Epithelial cell of prostate (primary cell): ENCODE results near the gene HEATR9.

Source experiments
- DNase-seq: peaks from one replicate; pipeline ENCODE4 v3.0.0-alpha.2; 2011; ENCODE audit warnings: low read depth, low spot score
- H3K27ac ChIP-seq: fragments of 450-650 bp; 2 replicates; pipeline ENCODE4 v1.5.1; 2017; ENCODE audit warnings: mild to moderate bottlenecking

HEATR9 gene

DNA sequence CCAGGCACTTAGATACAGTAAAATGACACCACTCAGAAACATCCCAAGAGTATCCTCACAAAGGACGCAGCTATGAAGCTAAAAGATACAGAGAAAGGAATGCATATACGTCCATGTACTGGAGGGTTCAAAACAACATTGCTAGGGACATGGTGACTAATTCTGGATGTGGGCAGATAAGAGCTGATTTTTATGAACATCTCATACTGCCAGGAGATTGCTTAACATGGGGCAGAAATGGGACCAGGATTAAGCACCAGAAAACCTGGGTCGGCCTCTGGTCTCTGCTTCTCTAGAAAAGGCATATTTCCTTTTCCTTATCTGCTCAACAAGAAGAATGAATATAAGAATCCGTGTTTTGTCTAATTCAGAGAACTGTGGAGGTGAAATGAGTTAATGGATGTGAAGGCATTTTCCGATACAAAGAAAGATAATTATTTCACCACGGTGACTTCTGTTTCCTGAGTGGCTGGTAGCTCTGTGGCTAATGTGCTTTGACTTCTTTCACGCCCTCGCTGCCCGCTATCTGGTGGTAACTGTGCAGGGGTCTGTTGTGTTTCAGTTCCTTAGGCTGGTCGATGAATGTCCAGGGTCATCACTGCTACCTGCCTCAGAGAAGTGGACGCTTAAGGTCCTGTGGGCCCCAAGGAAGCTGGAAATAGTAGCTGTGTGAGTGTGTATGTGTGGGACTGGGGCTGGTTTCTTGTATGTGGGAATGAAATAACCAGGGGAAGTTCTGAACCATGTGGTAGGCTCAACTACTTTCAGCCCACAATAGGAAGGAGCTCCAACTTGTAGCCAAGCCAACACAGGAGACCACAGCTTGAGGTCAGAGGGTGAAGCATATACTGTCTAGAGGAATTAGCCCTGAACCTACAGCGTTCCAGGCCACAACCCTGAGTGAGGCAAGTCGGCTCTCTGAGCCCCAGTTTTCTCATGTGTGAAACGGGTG lies 27.2 kb upstream of the HEATR9 start:
- DNase-seq = no peak
- no peak overlapping the region for H3K27ac ChIP-seq

DNA sequence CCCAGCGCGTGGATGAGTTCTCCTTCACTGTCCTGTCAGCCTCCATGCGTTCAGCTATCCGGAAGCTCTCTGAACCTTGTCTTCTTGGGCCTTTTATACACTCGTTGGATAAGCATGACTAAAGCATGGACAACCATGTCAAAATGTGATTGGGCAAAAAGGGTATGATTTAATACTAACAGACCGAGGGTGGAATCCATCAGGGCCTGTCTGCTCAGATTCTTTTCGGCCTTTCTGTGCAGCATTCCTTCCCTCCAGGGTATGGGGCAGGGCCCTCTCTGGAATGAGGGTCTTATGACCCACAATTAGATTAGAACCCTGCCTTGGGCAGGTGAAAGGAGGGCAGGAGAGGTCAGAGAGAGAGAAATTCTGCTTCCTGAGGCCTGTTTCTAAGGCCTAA lies 25.5 kb upstream of the HEATR9 start:
- no peak overlapping the region for H3K27ac ChIP-seq
- no peak for DNase-seq

DNA sequence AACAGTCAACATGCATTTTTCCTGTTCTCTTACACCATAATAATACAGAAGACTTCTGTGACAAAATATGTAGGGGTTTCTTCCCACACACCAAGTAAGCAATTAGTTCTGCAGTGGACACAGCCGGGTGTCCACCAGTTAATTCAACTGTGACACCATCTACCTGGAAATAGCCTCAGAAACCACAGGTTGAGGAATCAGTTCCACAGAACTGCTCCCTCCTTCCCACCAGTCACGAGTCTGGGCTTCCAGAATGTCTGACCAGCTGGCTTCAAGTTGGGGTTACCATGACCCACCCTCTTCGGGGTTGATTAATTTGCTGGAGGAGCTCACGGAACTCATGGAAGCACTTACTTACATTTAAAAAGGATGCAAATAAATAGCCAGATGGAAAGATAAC lies 25.1 kb upstream of the HEATR9 start:
- no peak for DNase-seq
- no peak overlapping the region for H3K27ac ChIP-seq

DNA sequence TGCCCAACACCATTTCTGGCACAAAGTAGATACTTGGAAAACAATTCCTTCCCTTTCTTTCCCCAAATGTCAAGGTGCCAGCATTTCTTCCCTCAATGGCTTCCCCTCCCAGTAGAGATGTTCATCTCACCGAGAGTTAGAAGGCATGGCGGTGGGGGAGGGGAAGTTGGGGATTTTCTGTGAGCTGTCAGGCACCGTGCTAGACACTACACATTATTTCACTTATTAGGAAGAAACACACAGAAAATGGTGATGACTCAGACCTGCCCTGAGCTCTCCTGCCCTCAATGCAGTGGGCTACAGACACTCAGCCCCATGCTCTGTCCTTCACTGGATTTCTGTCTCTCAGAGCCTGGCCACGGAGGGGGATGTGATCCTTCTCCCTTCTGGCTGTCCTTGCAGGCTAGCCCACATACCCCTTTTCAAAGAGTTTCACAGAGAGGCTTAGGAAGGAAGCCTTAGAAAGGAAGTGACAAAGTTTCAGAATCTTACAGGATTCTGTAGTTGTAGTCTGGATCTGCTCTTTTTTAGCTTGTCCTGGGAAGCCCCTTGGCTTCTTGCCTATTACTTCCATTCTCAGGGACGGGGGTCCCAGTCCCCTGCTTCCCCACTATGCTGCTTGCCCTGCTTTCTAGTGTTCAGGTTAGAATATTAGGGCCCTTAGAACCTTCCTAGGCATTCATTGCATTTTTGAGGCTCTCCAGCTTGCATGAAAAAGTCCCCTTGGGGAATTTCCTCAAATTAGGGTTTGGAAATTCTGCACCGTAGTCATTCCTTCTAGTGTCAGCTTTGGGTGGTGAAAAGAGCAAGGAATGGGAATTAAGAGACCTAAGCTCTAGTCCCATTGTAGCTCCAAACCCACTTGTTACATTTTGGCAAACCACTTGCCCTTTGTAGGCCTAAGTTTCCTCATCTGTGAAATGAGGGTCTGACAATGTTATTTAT lies 23.7 kb upstream of the HEATR9 start:
- no peak for DNase-seq
- no peak overlapping the region for H3K27ac ChIP-seq

DNA sequence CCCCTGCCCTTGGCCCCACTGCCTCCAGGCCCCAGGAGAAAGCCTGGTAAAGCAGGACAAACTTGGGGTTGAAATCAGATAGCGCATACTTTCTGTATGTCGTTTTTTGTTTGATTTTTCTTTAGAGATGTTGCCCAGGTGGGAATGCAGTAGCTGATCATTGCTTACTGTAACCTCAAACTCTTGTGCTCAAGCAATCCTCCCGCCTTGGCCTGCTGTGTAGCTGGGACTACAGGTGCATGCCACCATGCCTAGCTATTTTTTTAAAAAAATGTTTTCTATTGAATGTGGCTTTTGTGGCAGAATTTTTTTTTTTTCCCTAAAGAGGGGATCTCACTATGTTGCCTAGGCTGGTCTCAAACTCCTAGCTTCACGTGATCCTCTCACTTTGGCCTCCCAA lies 22.6 kb upstream of the HEATR9 start:
- H3K27ac ChIP-seq = no peak overlapping the region
- no peak for DNase-seq

DNA sequence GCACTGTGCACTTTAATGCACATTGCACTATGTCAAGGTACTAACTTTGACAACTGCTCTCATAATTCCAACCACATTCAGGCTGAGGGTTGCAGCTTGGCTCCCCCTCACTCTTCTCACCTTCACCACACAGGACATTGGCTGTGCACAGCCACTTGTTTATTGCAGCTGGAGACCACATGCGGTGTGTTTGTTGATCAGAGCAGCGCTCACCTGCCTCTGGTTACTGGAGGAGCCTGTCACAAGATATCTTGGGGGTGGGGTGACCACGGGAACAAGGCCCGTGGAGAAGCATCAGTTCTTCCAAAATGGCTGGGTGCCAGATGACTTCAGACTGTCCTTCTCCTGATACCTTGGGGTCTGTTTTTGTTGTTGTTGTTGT lies 22.1 kb upstream of the HEATR9 start:
- H3K27ac ChIP-seq = no peak overlapping the region

DNA sequence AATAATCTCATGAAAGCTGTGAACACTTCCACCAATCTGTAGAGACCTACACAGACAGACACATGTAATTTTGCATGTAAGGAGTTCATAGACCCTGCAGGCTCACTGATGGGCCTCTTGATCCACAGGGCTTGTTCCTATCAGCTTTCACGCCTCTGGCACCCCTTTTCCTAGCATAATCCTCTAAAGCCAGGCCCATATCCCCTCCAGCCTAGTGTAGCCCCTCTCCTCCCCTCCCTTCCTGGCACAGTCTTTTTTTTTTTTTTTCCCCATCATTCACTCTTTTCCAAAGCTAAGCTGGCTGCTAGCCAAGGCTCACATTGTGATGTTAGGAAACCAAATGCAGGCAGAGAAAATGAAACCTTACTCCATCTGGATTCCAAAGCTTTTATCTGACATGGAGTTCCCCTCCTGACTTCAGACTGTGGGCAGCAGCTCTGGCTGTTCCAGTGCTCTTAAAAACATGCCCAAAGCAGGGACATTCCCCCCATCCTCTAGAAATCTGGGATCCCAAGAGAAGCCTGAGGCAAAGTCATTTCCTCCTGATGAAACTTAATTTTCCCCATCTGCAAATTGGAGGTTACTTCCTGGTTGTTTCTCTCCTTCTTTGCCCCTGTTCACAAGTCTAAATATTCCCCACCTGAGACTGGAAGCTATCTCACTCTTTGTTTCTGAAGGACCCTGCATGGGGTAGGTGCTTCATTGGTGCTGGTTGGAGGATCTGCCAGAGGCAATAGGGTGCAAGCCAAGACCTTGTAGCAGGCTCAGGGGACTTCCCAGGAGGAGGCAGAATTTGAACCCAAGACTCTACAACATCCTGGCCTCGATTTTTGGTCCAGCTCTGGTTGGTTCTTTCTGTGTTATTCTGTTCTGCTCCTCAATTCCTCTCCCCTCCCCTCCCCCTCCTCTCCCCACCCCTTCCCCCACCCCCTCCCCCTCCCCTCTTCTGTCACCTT lies 21.4 kb upstream of the HEATR9 start:
- DNase-seq = no peak
- no peak overlapping the region for H3K27ac ChIP-seq

More for the DNA sequence above, 22.1 kb upstream of the HEATR9 start:
- no peak for DNase-seq

DNA sequence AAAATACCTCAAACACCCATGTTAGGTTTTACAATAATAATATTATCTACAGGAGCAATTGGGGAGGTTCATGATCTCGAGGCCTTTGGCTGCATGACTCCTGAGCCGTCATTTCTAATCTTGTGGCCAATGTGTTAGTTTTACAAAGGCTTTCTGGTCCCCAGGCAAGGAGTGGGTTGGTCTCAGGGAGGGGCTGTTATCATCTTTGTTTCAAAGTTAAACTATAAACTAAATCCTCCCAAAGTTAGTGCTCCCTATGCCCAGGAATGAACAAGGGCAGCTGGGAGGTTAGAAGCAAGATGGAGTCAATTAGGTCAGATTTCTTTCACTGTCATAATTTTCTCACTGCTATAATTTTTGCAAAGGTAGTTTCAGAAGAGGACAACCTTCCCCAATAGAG lies 20.6 kb upstream of the HEATR9 start:
- no peak overlapping the region for H3K27ac ChIP-seq
- no peak for DNase-seq

DNA sequence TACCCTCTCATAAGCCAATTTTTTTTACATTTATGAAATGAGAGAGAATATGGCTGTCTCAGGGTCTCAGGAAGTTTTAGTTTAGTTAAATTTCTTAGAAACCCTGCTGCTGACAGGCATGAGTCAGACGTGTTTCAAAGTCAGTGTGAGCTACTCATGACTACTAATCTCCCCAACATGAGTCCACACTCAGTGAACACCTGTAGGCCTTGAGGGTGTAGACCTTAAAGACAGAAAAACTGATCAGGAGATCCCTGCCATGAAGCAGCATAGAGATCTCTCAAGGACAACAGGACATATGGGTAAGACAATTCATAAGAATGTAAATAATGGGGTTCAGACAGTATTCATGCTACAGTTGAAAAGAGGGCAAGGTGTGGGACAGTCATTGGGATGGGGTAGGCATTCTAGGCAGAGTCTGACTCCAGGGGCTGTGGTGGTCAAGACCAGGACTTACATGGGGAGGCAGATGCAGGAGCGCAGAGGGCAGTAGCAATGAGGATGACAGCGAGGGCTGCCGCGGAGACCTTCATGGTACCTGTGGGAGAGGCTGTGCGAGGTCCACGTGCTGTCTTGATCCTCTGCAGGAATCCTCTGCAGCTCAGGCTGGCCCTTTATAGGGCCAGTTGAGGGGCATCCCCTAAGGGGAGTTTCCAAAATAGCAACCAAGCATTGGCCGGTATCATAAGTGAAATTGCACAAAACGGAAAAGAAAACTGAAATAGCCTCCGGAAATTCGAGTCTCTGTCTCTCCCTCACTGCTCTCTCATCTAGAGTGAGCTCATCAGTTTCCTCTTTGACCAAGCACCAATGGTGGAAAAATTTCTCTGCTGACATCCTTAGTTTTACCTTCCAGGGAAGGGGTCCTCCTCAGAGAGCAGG lies 11.3 kb upstream of the HEATR9 start, which contains the start of gene CCL5:
TSS of gene CCL5 (minus strand) at position 588 of the 882 bp plus-strand sequence.
- DNase-seq = peak; percentile 31
- no peak within 1 kb of the TSS for H3K27ac ChIP-seq

DNA sequence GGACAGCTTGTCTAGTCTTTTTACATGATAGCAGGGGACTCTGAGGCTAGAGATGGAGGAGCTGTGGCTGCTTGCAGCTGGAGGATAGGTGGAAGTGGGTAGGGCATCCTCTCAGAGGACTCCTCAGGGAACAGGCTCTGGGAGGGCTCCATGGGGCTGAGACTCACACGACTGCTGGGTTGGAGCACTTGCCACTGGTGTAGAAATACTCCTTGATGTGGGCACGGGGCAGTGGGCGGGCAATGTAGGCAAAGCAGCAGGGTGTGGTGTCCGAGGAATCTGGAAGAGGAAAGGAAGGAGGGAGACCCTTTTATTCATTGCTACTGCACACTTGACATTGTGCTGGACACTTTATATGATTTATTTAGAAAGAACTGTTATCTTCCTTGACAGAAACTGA lies 9.7 kb upstream of the HEATR9 start:
- DNase-seq = no peak
- H3K27ac ChIP-seq = no peak overlapping the region

DNA sequence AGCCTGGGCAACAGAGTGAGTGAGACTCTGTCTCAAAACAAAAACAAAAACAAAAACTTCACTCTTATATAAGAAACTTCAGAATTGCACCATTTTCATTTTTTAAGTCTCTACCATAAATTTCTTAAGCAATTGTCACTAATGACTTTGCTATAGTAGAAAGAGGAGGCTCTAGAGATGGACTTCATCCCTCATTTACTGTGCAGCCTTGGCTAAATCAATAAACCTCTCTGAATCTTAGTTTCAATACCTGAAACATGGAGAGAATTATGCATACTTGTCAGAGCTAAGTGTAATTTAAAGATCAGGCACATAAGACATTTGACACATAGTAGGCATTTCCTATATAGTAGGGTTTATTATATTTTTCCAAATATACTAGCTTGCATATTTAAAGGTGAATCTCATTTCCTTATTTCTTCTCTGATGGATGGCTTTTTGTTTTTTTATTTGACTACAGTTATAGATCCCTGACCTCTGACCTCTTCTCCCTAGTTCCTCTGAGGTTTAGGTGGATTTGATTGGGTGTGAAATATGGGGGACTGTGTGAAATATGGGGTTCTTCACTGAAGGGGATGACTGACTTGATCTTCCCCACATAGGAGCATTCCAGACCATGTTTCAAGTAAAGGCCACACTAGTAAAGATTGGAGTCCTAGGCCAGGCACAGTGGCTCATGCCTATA lies 8.8 kb upstream of the HEATR9 start:
- no peak for DNase-seq
- H3K27ac ChIP-seq = no peak overlapping the region

DNA sequence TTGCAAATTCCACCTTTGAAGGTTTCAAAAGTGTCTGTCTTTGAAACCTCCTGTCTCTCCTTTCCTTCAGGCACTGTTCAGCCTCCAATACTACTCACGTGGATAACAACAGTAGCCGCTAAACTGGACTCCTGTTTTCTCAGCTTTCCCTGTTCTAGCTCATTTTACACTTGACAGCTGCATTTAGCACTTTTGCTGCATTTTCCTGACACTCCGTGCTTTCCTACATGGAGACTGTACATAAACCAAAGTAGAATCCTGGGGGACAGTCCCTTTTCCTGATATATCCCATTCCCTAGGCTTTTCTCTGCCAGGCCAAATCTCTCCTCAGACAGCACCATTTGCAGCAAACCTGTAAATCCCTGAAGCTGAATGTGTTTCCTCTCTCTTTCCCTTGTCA lies 7.8 kb upstream of the HEATR9 start:
- H3K27ac ChIP-seq = no peak overlapping the region

DNA sequence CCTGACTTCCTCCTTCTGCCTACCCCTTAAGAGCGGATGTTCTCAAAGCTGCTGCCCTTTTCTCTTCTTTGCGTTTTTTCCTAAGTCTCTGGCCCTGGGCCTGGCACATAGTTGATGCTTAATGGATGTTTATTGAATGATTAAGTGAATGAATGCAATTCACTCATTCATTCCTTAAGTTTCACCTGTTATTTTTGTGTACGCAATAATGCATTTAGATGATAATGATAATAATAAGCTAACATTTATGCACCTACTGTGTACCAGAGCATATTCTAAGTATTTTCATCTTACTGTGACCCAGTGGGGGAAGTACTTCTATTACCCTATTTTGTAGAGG lies 7.1 kb upstream of the HEATR9 start:
- DNase-seq = no peak
- no peak overlapping the region for H3K27ac ChIP-seq

More for the DNA sequence above, 7.8 kb upstream of the HEATR9 start:
- DNase-seq = no peak

DNA sequence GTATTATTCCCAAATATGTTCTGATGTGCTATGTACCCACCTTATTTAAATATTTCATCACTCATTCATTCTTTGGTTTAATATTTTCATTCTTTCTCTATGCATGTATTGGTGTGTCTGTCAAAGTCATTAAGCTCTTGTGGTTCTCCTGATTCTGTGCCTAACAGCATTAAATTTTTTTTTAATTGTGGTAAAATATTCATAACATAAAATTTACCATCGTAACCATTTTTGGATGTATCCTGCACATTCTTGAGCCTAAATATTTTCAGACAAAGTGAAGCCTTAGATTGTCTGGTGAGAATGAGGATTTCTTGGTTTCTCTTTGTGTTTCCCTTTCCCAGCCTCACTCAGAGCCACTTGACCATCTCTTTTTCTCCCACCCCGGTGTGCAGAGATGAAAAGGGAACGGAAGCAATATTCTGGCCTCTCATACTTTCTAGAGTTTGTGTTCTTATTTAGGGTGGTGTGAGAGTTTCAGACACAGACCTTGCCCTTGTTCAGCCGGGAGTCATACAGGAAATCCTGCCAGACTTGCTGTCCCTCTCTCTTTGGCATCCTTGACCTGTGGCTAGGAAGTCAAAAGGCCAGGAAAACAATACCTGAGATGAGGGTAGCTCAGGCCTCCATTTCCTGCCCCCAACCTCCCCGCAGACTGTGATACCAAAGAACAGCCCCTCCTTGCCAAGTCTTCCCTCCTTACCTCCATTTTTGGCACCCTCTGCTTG lies 6.5 kb upstream of the HEATR9 start:
- no peak for DNase-seq
- no peak overlapping the region for H3K27ac ChIP-seq

DNA sequence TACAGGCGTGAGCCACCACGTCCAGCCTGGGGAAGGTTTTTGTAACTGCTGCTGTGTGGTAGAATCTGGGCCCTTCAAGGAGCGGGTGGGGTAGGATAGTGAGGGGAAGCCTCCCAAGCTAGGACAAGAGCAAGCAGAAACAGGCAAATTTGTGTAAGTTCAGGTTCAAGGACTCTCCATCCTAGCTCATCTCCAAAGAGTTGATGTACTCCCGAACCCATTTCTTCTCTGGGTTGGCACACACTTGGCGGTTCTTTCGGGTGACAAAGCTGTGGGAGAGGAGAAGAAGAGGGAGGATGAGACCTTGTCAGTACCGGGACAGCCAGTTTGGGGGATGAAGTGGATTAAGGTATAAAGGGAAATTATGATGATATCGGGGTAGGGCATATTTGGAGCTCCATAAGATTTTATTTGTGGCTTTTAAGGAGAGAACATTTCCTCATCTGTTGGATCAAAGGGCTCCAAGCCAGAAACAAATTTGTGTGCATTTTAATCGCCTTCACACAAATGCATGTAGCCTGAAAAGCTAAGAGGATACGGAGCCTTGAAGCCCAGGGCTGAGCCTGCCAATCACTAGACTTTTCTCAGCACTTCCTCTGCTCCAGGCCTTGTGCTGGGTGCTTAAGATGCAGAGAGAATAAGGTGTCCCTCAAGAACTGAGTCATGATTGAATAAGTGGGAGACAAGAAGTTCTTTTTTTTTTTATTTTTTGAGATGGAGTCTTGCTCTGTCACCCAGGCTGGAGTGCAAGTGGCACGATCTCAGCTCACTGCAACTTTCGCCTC lies 3.7 kb upstream of the HEATR9 start:
- no peak for DNase-seq
- no peak overlapping the region for H3K27ac ChIP-seq

DNA sequence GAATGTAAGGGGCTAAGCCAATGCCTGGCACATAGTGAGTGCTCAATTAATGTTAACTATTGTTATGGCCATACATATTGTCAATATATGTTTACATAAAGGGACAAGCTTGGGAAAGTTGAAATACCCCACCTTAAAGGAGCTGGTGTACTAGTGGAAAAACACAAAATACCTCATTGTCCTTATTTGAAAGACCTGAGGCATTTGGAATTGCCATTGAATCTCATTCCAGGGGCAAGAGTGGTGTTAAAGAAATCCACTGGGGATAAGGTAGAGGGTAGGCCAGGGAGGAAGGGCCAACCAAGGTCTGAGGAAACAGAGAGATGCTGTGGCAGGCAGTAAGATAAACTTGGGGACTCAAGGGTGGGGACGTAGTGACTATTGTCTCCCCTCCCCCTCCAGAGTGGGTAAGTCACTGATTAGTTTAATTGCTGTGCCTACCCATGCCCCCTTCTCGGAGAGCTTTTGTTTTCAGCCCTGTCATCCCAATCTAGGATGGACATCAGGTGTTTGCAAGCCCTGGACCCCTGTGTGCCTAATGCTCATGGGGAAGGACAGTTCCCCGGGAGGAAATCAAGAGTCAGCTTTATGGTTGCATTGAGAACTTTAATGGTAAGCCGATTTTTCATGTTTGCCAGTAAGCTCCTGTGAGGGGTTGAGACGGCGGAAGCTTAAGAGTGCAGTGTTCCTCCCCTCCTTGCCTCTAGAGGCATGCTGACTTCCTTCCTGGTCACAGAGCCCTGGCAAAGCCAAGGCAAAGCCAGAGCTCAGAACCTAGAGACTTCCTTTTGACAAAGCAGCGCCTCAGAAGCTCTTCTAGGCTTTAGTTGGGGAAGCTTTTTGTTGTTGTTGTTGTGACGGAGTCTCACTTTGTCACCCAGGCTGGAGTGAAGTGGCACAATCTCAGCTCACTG lies 2.5 kb upstream of the HEATR9 start:
- DNase-seq = no peak

More for the DNA sequence above, 2.5 kb upstream of the HEATR9 start:
- H3K27ac ChIP-seq = no peak overlapping the region
